Epidermal melanocyte (primary cell): ENCODE measurements around the gene ARL14EP.

Experiments used
- DNase-seq: peaks from one replicate; pipeline ENCODE4 v3.0.0; 2011; ENCODE audit warnings: low spot score; ENCODE audit not compliant: insufficient read length

Gene ARL14EP

GRCh38 chr11:30326906-30327305 lies 4.0 kb downstream of the ARL14EP start:
- no peak for DNase-seq

GRCh38 chr11:30328681-30329080 lies 5.8 kb downstream of the ARL14EP start:
- no peak for DNase-seq

GRCh38 chr11:30329150-30329940 lies 6.4 kb downstream of the ARL14EP start:
- no peak for DNase-seq

- DNase-seq, result no peak
Measured at GRCh38 chr11:30333405-30333804, 10.5 kb downstream of the ARL14EP start.

GRCh38 chr11:30342736-30343166 lies 19.8 kb downstream of the ARL14EP start:
- DNase-seq, result no peak

- no peak for DNase-seq
Measured at GRCh38 chr11:30344085-30344484, 21.2 kb downstream of the ARL14EP start.

GRCh38 chr11:30345644-30346043 lies 22.7 kb downstream of the ARL14EP start:
- DNase-seq, result no peak

- peak; percentile 26 for DNase-seq
Measured at GRCh38 chr11:30346068-30346688, 23.3 kb downstream of the ARL14EP start.

- no peak for DNase-seq
Measured at GRCh38 chr11:30348035-30348434, 25.1 kb downstream of the ARL14EP start.

- DNase-seq, result no peak
Measured at GRCh38 chr11:30349885-30350284, 27.0 kb downstream of the ARL14EP start.

- no peak for DNase-seq
Measured at GRCh38 chr11:30350384-30350783, 27.5 kb downstream of the ARL14EP start.

GRCh38 chr11:30351061-30351460 lies 28.2 kb downstream of the ARL14EP start:
- no peak for DNase-seq

- DNase-seq, result no peak
Measured at GRCh38 chr11:30356391-30356790, 33.5 kb downstream of the ARL14EP start.

GRCh38 chr11:30357872-30358271 lies 35.0 kb downstream of the ARL14EP start:
- DNase-seq, result no peak

GRCh38 chr11:30358536-30358935 lies 35.6 kb downstream of the ARL14EP start:
- no peak for DNase-seq

GRCh38 chr11:30360741-30361140 lies 37.8 kb downstream of the ARL14EP start:
- no peak for DNase-seq

GRCh38 chr11:30364139-30364836 lies 41.4 kb downstream of the ARL14EP start:
- no peak for DNase-seq

- no peak for DNase-seq
Measured at GRCh38 chr11:30364837-30365482, 42.1 kb downstream of the ARL14EP start.

GRCh38 chr11:30365793-30366517 lies 43.1 kb downstream of the ARL14EP start:
- DNase-seq, result no peak

- DNase-seq, result no peak
Measured at GRCh38 chr11:30368394-30368793, 45.5 kb downstream of the ARL14EP start.

- DNase-seq, result no peak
Measured at GRCh38 chr11:30370164-30370563, 47.3 kb downstream of the ARL14EP start.
